Measurements from ENCODE around the gene CTIF.

DNA sequence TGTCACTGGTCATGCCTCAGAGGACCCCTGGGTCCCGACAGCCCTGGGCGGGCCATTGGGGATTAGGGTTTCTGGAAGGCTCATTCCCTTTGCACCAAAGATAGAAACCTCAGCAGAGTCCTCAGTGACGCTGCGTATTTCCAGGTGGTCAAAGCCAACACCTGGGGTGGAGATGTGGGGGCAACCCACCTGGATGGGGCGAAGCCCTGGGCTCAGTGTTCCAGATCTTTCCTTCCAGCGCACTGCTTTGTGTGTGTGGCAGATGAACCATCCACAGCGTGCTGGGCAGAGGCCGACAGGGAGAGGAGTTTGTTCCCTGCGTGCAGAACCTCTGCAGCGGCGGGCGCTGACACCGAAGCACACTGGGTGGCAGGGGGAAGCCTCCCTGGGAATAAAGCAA is 143.9 kb downstream of the CTIF start:
- TF ChIP-seq POLR2AphosphoS5 (IDR thresholded peaks at IDR 0.05; ENCODE audit: low read depth, low read length) = no peak
- no peak for TF ChIP-seq POLR2A (IDR thresholded peaks at IDR 0.05; ENCODE audit: low read depth, low read length)
- TF ChIP-seq TAF1 (IDR thresholded peaks at IDR 0.05; ENCODE audit: low read depth, low read length) = no peak
- no peak for TF ChIP-seq SPI1 (IDR thresholded peaks at IDR 0.05; ENCODE audit: low read depth, low read length)
- TF ChIP-seq POU2F2 (IDR thresholded peaks at IDR 0.05; ENCODE audit: low read depth, low read length) = no peak

Data from GM12891 (cell line).